ENCODE measurements around the gene SUN3.

GRCh38 chr7:48004032-48004431, 24.9 kb downstream of the SUN3 start:
- TF ChIP-seq JUNB (IDR thresholded peaks at IDR 0.05), result no peak
- no peak for TF ChIP-seq CTCF (IDR thresholded peaks at IDR 0.05)
- no peak for TF ChIP-seq KDM1A (IDR thresholded peaks at IDR 0.05; ENCODE audit: low read depth)

Data from A549 (cell line).